Activated CD4-positive, alpha-beta T cell treated with anti-CD3 and anti-CD28 coated beads for 36 hours (primary cell): Measurements from ENCODE around the gene SLC5A2. TPM values are rescaled to one million over a fixed set of nuclear protein-coding genes. Genes with fewer than 3 reads are reported as not detected.
"Not testable (repeated sequence)": the region's sequence is repeated elsewhere in the genome, so short reads cannot be mapped to it uniquely, and the experiment has no call there.

Source experiments
- ATAC-seq: fragments of 200-7000 bp; cut with Tn5 transposase; one replicate; pipeline ENCODE4 v1.10.0; 2021; ENCODE audit warnings: mild to moderate bottlenecking, moderate library complexity
- CTCF ChIA-PET: fragments of 350-600 bp; sonication (Branson Sonifier 250); formaldehyde crosslinking; loops from one replicate; lab custom pipeline; 2021; ENCODE audit warnings: antibody characterized with exemption; lab: Charles Lee
- POLR2A ChIA-PET: fragments of 350-600 bp; sonication (Branson Sonifier 250); formaldehyde crosslinking; loops from one replicate; lab custom pipeline; 2021; ENCODE audit warnings: antibody characterized with exemption, inconsistent platforms; lab: Charles Lee
- DNase-seq: peaks from one replicate; pipeline ENCODE4 v3.0.0-alpha.2; 2020
- H3K27ac Mint-ChIP-seq: one replicate; pipeline ENCODE4 v1.8.0; 2021; ENCODE audit warnings: mixed read lengths
- H3K27me3 Mint-ChIP-seq: one replicate; pipeline ENCODE4 v1.8.0; 2021; ENCODE audit warnings: mixed read lengths
- H3K36me3 Mint-ChIP-seq: one replicate; pipeline ENCODE4 v1.8.0; 2021; ENCODE audit warnings: low read depth, mixed read lengths
- H3K4me1 Mint-ChIP-seq: one replicate; pipeline ENCODE4 v1.8.0; 2021; ENCODE audit warnings: mixed read lengths
- H3K4me3 Mint-ChIP-seq: one replicate; pipeline ENCODE4 v1.8.0; 2021; ENCODE audit warnings: mild to moderate bottlenecking, moderate library complexity, mixed read lengths
- H3K9me3 Mint-ChIP-seq: one replicate; pipeline ENCODE4 v1.8.0; 2021; ENCODE audit warnings: low read depth, mixed read lengths
- intact Hi-C, 2 experiments: fragments of 100-400 bp; cut with DNase I in 1 of 2; cut with micrococcal nuclease in 1 of 2; formaldehyde crosslinking; loops; one replicate each; pipeline versions ENCODE4 v1.14.2 to v1.15.1; 2022 to 2024; cut with DNase I, micrococcal nuclease
- total RNA-seq, 2 experiments: library from RNA; stranded (reverse); gene quantifications; one replicate each; pipeline ENCODE4 v1.2.3, GENCODE V29; 2021

Gene SLC5A2
- total RNA-seq, 2 experiments from 2014 or later, result 0.11 TPM

DNA sequence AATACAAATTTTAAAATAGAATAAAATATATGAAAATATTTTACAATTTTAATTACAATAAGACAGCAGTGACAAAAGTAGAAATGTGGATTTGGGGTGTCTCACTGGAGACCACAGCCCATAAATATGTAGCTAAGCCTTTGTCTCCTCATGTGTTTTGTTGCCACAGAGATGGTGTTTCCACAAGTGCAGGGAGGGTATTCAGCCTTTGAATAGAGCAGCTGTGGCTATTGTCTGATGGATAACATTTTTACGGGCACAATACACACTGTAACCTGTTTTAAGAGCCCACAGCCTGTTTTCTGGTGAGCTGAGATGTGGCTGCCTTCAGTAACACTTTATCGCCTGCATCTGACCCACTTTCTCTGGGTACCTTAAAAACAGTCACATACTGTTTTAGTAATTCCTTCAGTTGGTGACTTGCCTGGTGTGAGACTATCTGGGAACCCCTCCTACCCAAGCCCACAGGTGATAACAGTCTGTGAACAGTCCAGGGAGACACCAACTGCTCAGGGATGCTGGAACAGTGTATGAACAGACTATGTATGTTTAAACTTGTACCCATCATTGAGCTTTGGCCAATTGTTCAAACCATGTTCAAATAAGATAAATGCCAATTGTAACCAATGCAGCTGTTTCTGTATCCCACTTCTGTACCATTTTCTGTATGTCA is 37.0 kb downstream of the SLC5A2 start:
- Mint-ChIP-seq H3K9me3 (peaks cover 5% of the 10 kb centered on the region), H3K27ac (no peak overlapping the region), H3K27me3 (peaks cover 2% of the 10 kb centered on the region), H3K36me3 (no peaks in the 10 kb centered on the region), H3K4me1 (no peaks in the 10 kb centered on the region), H3K4me3 (no peak overlapping the region)
- POLR2A ChIA-PET, result no interaction called here
- ATAC-seq, result no peak
- DNase-seq, result no peak
- intact Hi-C loops, result no loop called here
- CTCF ChIA-PET, result interaction anchor here (1.6 kb wide), 1 partner anchor 9 kb away, joined by 6 read pairs; no protein-coding TSS in a partner anchor

DNA sequence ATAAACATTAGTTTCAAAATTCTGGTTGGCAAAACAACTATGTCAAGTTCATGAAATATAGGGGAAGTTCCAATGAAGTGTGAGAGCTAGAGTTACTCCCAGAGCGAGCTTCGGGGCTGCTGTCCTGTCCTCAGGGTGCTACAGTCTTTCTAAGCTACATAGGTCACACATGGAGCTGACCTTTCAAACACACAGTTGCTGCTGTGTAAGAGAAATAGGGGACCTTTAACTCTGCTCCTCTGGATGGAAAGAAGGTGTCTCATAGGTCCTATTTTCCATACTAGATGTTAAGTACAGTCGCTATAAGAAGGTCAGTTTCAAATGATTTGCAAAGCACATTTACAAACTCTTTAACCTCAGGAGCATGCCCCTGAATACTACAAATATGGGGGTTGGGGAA is 38.4 kb downstream of the SLC5A2 start:
- POLR2A ChIA-PET, result no interaction called here
- H3K4me3 Mint-ChIP-seq, result no peak overlapping the region
- no peak for ATAC-seq
- CTCF ChIA-PET, result interaction anchor here (0.7 kb wide), 1 partner anchor 61 kb away, joined by 4 read pairs; no protein-coding TSS in a partner anchor
- H3K27ac Mint-ChIP-seq, result no peak overlapping the region
- no peak for DNase-seq
- H3K4me1 Mint-ChIP-seq, result no peaks in the 10 kb centered on the region
- H3K27me3 Mint-ChIP-seq, result peaks cover 2% of the 10 kb centered on the region
- intact Hi-C loops, result no loop called here
- H3K36me3 Mint-ChIP-seq, result no peaks in the 10 kb centered on the region
- peaks cover 5% of the 10 kb centered on the region for H3K9me3 Mint-ChIP-seq

DNA sequence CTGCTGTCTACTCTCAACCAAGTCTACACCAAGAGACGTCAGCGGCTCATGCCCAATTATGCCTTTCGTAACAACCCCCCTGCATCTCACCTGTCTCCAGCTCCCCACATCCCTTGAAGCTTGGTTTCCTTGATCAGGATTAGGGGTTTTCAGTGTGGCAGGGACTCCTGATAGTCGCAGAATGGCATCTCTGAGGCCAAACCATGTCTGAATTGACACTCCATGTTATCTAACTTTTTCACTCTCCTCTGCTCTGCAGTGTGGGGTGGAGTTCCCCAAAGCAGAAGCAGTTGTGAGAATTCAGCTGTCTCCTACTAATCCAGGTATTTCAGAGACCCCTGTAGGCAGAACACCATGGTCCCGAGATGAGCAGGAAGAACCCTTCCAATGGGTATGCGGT is 39.1 kb downstream of the SLC5A2 start:
- intact Hi-C loops, result no loop called here
- no peaks in the 10 kb centered on the region for H3K27me3 Mint-ChIP-seq
- no peaks in the 10 kb centered on the region for H3K36me3 Mint-ChIP-seq
- H3K4me3 Mint-ChIP-seq, result no peak overlapping the region
- H3K9me3 Mint-ChIP-seq, result peaks cover 2% of the 10 kb centered on the region
- no peak overlapping the region for H3K27ac Mint-ChIP-seq
- ChIA-PET CTCF (interaction anchor here (0.7 kb wide), 1 partner anchor 61 kb away, joined by 4 read pairs; no protein-coding TSS in a partner anchor), POLR2A (no interaction called here)
- ATAC-seq, result no peak
- no peak for DNase-seq
- no peaks in the 10 kb centered on the region for H3K4me1 Mint-ChIP-seq

DNA sequence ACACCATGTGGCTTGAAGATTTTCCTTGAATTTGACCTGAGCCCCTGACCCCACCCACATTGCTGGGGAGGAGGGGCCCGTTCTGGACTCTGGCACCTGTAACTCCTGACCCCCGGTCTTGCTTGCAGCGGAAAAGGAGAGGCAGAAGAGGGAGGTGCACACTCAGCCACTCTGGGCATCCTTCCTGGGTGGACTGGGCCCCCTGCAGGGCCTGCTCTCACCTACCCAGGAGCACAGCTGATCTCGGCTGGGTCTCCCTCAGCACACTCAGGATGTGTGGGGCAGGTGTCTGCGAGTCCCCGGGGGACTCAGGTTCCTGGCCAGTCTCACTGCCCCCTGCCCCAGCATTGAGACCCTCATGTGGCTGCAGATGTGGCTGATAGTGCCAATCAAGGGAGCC is 40.8 kb downstream of the SLC5A2 start:
- H3K4me1 Mint-ChIP-seq, result peaks cover 11% of the 10 kb centered on the region
- H3K27ac Mint-ChIP-seq, H3K4me3 Mint-ChIP-seq, H3K27me3 Mint-ChIP-seq, DNase-seq, H3K36me3 Mint-ChIP-seq, intact Hi-C loops, CTCF ChIA-PET, H3K9me3 Mint-ChIP-seq, ATAC-seq, POLR2A ChIA-PET: not testable (repeated sequence)

DNA sequence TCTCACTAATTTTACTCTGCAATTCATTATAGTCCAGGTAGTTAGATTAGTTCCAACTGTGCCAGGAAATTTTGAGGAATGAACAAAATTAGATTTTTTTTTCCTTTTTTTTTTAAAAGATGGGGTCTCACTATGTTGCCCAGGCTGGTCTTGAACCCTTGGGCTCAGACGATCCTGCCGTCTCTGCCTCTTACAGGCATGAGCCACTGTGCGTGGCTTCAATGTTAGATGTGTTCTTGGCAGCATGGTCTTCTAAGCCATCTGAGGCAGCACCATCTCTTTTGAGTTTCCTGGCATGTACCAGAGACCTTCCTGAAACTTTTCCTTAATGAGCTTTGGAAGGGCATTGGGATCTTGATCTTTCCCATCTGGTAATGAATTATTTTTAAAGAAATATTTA is 42.2 kb downstream of the SLC5A2 start:
- POLR2A ChIA-PET, result no interaction called here
- Mint-ChIP-seq H3K4me1 (peaks cover 17% of the 10 kb centered on the region), H3K36me3 (no peaks in the 10 kb centered on the region), H3K27me3 (peaks cover 14% of the 10 kb centered on the region), H3K9me3 (no peaks in the 10 kb centered on the region), H3K27ac (no peak overlapping the region), H3K4me3 (no peak overlapping the region)
- CTCF ChIA-PET, result no interaction called here
- ATAC-seq, result no peak
- no peak for DNase-seq
- intact Hi-C loops, result no loop called here

DNA sequence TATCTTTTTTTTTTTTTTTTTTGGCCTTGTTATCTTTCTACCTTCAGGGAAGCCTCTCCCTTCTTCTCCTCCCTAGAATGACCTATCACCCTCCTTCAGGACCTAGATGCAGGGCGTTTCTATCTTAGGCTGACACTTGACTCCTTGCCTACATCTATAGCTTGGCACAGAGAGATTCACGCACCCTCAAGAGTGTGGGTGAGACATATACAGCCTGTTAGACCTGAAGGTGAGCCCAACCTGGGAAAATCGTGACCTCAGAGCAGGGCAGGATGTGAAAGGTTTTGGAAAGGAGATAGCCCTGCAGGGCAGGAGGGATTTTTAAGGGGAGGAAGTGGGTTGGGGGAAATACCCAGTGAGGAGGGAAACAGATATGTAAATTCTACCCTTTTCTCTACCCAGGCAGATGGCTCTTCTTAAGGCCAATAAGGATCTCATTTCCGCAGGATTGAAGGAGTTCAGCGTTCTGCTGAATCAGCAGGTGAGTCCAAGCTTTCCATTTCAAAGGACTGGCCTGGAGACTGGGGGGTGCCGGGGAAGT is 44.9 kb downstream of the SLC5A2 start, which contains the start of gene AHSP:
Gene AHSP, plus strand, starts transcription at position 167 of the 541 bp plus-strand sequence. Its CDS starts 240 bp downstream, at position 407.
- H3K4me3 Mint-ChIP-seq, result peak within 1 kb of the TSS; percentile 5
- no peaks in the 10 kb centered on the region for H3K9me3 Mint-ChIP-seq
- H3K27me3 Mint-ChIP-seq, result peaks cover 14% of the 10 kb centered on the region
- H3K27ac Mint-ChIP-seq, result no peak within 1 kb of the TSS
- DNase-seq (no peak), ATAC-seq (peak; percentile 47)
- no peaks in the 10 kb centered on the region for H3K36me3 Mint-ChIP-seq
- H3K4me1 Mint-ChIP-seq, result peaks cover 17% of the 10 kb centered on the region
- intact Hi-C loops, result no loop called here
- POLR2A ChIA-PET, result no interaction called here
- CTCF ChIA-PET, result interaction anchor here (0.6 to 1.8 kb wide), 3 partner anchors 13 to 278 kb away, joined by 3 to 6 read pairs (median 3); no protein-coding TSS in a partner anchor

DNA sequence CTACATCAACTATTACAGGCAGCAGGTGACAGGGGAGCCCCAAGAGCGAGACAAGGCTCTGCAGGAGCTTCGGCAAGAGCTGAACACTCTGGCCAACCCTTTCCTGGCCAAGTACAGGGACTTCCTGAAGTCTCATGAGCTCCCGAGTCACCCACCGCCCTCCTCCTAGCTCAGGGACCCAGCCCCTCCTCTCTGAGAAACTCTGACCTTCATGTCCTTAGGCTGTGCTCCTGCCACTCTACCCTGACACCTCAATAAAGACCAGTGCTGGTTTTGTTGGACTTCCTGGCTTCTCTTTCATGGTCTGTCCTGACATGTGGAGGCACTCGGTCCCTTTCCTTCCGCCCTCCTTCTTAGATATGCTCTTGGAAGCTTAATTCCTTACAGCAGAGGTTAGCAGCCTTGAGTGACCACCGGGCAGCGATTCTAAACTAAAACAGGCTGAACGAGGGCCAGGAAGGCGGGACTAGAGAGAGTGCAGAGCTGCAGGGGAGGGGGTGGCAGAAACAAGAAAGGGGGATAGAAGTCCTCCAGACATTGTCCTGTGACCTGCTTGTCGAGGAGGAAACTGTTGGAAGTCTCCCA is 45.7 kb downstream of the SLC5A2 start:
- DNase-seq, result no peak
- Mint-ChIP-seq H3K36me3 (no peaks in the 10 kb centered on the region), H3K27ac (no peak overlapping the region), H3K9me3 (no peaks in the 10 kb centered on the region), H3K4me1 (peaks cover 17% of the 10 kb centered on the region), H3K27me3 (peaks cover 14% of the 10 kb centered on the region), H3K4me3 (peak overlapping the region; percentile 5)
- ATAC-seq, result no peak
- ChIA-PET CTCF (interaction anchor here (1.4 to 1.8 kb wide), 3 partner anchors 9 to 68 kb away, joined by 4 to 6 read pairs (median 6); no protein-coding TSS in a partner anchor), POLR2A (no interaction called here)
- intact Hi-C loops, result no loop called here

DNA sequence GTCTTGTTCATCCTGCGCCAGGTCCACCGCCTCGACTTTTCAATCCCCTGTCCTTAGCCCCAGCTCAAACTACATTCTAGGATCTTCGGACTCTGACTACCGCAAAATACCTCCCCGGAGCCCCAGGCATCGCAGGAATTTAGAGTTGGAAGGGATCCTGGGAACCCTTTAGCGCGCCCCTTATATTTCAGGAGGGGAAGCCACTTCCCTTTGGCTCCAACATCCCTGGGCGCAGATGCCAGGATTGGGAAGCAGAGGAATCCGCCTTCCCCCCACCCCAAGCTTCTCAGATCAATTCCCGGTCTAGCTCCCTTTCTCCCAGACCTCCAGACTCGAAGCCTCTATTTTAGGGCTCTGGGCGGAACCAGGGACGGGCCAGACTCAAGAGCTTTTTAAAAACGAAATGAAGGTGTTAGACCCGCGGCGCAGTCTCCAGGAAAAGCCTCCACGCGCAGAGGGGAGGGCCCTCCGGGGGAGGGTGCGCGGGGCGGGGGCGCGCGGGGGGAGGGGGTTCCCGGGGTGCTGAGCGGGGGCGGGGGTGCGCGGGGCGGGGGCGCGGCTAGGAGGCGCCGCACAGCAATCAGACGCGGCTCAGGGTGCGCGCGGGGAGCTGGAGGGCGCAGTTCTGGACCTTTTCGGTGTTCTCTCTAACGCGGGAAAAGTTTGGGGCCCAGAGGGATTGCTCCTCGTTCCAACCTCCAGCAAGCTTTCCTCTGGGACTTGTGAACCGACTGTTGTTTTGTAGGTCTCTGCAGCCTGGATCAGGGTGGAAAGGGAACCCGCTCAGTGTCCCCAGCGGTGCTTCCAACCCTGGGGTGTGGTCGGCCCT is 46.4 kb downstream of the SLC5A2 start:
- POLR2A ChIA-PET, result no interaction called here
- peak overlapping the region; percentile 5 for H3K4me3 Mint-ChIP-seq
- intact Hi-C loops, result no loop called here

DNA sequence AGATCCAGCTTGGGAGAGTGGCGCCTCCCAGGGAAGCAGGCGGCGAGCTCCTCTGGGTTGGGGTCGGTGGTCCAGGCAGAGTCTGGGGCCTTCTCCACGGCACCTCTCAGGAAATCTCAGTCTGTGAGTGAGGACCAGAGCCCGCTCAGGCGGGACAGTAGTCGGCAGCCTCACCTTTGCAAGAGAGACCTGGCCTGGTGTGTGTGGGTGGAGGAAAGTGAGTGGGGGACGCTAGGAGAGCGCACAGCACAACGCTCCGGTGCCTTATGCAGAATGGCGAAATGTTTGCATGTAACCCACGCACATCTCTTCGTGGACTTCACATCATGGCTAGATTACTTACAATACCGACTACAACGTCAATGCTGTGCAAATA is 47.0 kb downstream of the SLC5A2 start:
- Mint-ChIP-seq H3K9me3 (no peaks in the 10 kb centered on the region), H3K4me3 (no peak overlapping the region), H3K27ac (no peak overlapping the region), H3K4me1 (peaks cover 17% of the 10 kb centered on the region), H3K36me3 (no peaks in the 10 kb centered on the region), H3K27me3 (peaks cover 14% of the 10 kb centered on the region)
- ChIA-PET POLR2A (no interaction called here), CTCF (interaction anchor here (1.4 to 1.8 kb wide), 4 partner anchors 10 to 69 kb away, joined by 3 to 6 read pairs (median 5); no protein-coding TSS in a partner anchor)
- intact Hi-C loops, result no loop called here
- DNase-seq, result no peak
- no peak for ATAC-seq

More for the DNA sequence above, 46.4 kb downstream of the SLC5A2 start:
- DNase-seq (peak; percentile 28), ATAC-seq (peak; percentile 36)
- H3K27ac Mint-ChIP-seq, result no peak overlapping the region
- peaks cover 17% of the 10 kb centered on the region for H3K4me1 Mint-ChIP-seq
- peaks cover 14% of the 10 kb centered on the region for H3K27me3 Mint-ChIP-seq
- H3K9me3 Mint-ChIP-seq, result no peaks in the 10 kb centered on the region
- CTCF ChIA-PET, result interaction anchor here (1.4 to 1.8 kb wide), 4 partner anchors 9 to 69 kb away, joined by 3 to 6 read pairs (median 5); no protein-coding TSS in a partner anchor
- H3K36me3 Mint-ChIP-seq, result no peaks in the 10 kb centered on the region

DNA sequence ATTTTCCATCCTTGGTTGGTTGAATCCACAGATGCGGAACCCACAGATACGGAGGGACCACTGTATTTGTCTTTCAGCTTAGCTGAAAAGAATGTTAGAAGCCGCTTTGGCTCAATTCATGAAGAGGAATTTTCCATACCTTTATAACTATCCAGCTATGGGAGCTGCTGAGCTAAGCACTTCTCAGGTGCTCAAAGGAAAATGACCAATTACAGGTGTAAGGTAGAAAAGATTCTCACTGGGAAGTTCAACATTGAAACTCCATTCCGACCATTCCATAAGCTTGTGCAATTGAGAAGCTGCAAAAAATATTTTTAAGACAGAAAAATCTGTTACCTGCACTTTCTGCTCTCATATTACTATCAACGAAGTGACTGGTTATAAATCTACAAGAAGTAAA is 47.5 kb downstream of the SLC5A2 start:
- no peak for ATAC-seq
- Mint-ChIP-seq H3K4me3 (no peak overlapping the region), H3K36me3 (no peaks in the 10 kb centered on the region), H3K4me1 (peaks cover 17% of the 10 kb centered on the region), H3K27me3 (peaks cover 14% of the 10 kb centered on the region), H3K9me3 (no peaks in the 10 kb centered on the region), H3K27ac (no peak overlapping the region)
- DNase-seq, result no peak
- POLR2A ChIA-PET, result no interaction called here
- intact Hi-C loops, result no loop called here
- CTCF ChIA-PET, result interaction anchor here (1.5 kb wide), 2 partner anchors 20 to 28 kb away, joined by 3 to 4 read pairs; no protein-coding TSS in a partner anchor

DNA sequence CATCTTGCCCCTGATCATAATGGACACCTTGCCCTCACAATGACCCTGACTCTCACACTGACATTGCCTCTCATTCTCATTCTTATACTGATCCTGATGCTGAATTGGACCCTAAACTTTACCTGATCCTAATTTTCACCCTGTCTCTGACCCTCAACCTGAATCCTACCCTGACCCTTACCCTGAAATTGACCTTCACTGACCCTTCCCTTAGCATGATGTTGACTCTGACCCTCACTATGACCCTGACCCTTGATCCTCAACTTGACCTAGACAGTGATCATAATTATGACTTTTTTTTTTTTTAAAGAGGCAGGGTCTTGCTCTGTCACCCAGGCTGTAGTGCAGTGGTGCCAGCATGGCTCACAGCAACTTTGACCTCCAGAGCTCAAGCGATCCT is 48.2 kb downstream of the SLC5A2 start:
- POLR2A ChIA-PET, result no interaction called here

More for the DNA sequence above, 48.2 kb downstream of the SLC5A2 start:
- CTCF ChIA-PET, result no interaction called here
- Mint-ChIP-seq H3K27me3 (peaks cover 17% of the 10 kb centered on the region), H3K4me1 (peaks cover 17% of the 10 kb centered on the region), H3K4me3 (no peak overlapping the region), H3K36me3 (no peaks in the 10 kb centered on the region), H3K27ac (no peak overlapping the region), H3K9me3 (no peaks in the 10 kb centered on the region)
- no peak for DNase-seq
- intact Hi-C loops, result no loop called here
- no peak for ATAC-seq
